Transverse colon (tissue), 4 donors: ENCODE measurements around the gene HERPUD1.

Experiments
- EP300 ChIP-seq: sonication (generic); formaldehyde crosslinking; IDR thresholded peaks from one replicate; pipeline ENCODE4 v1.6.1; 2017; ENCODE audit warnings: antibody characterized with exemption, low read depth
- POLR2AphosphoS5 ChIP-seq, 3 donors: sonication (generic); formaldehyde crosslinking; IDR thresholded peaks; one replicate each; pipeline ENCODE4 v1.6.1; 2016; ENCODE audit warnings: antibody characterized with exemption in 3 of 3
- TF ChIP-seq, protein P1 (sequence below), 5 experiments: fragments of 200-600 bp in 3 of 5; fragments of 450-650 bp in 2 of 5; sonication (generic) in 3 of 5; IDR thresholded peaks; 1 replicate in 2 of 5; 2 replicates in 3 of 5; pipeline ENCODE4 v1.5.1; 2016 to 2017; ENCODE audit warnings: antibody characterized with exemption in 5 of 5, inconsistent platforms in 3 of 5, mild to moderate bottlenecking in 2 of 5, moderate library complexity in 1 of 5

DNA sequence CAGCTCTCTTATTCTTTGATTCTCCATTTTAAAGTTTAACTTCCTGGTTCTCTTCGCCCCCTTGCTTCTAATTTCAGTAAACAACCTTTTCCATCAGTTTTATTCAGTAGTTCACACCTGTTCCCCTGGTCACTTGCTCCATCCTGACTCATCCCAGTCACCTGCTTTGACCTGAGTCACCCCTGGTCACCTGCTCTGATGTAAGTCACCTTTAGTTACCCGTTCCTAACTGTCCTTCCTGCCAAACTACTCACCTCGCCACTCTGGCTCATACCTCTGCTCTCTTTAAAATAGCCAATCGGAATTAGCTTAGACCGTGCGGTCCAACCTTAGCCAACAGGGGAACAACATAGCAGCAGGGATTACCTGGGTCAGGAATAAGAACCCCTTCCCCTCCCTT lies 52.7 kb downstream of the HERPUD1 start:
- TF ChIP-seq, protein P1, sequence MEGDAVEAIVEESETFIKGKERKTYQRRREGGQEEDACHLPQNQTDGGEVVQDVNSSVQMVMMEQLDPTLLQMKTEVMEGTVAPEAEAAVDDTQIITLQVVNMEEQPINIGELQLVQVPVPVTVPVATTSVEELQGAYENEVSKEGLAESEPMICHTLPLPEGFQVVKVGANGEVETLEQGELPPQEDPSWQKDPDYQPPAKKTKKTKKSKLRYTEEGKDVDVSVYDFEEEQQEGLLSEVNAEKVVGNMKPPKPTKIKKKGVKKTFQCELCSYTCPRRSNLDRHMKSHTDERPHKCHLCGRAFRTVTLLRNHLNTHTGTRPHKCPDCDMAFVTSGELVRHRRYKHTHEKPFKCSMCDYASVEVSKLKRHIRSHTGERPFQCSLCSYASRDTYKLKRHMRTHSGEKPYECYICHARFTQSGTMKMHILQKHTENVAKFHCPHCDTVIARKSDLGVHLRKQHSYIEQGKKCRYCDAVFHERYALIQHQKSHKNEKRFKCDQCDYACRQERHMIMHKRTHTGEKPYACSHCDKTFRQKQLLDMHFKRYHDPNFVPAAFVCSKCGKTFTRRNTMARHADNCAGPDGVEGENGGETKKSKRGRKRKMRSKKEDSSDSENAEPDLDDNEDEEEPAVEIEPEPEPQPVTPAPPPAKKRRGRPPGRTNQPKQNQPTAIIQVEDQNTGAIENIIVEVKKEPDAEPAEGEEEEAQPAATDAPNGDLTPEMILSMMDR (IDR thresholded peaks at IDR 0.05), result no peak
- TF ChIP-seq POLR2AphosphoS5 (IDR thresholded peaks at IDR 0.05) (no peak), EP300 (no peak)
